PFSK-1 (cell line): ENCODE measurements around the gene FOLR2.

ENCODE experiments used
- FOXP2 ChIP-seq: optimal IDR thresholded peaks from 2 replicates; pipeline ENCODE3; 2011; ENCODE audit warnings: borderline replicate concordance, control low read depth, inconsistent platforms; ENCODE audit not compliant: insufficient read depth; ENCODE audit errors: extremely low read length, extremely low read depth
- POLR2AphosphoS5 ChIP-seq: IDR thresholded peaks from 2 replicates; pipeline ENCODE4 v1.6.1; 2012; ENCODE audit warnings: low read depth, mild to moderate bottlenecking, control low read depth, low read length, moderate library complexity
- SIN3A ChIP-seq: IDR thresholded peaks from 2 replicates; pipeline ENCODE4 v1.6.1; 2012; ENCODE audit warnings: mild to moderate bottlenecking, low read length, moderate library complexity, borderline replicate concordance; ENCODE audit not compliant: insufficient read depth
- TAF1 ChIP-seq: IDR thresholded peaks from 2 replicates; pipeline ENCODE4 v1.6.1; 2012; ENCODE audit warnings: low read length, control low read depth, borderline replicate concordance; ENCODE audit not compliant: insufficient read depth
- TF ChIP-seq, protein P1 (sequence below), 2 experiments: IDR thresholded peaks; 2 replicates each; pipeline versions ENCODE4 v1.6.1 to v1.8.0; 2011 to 2012; ENCODE audit warnings: low read depth in 2 of 2, low read length in 2 of 2, control low read depth in 1 of 2, inconsistent platforms in 1 of 2, mild to moderate bottlenecking in 1 of 2, moderate library complexity in 1 of 2; ENCODE audit not compliant: insufficient read depth in 1 of 2

Gene FOLR2

DNA sequence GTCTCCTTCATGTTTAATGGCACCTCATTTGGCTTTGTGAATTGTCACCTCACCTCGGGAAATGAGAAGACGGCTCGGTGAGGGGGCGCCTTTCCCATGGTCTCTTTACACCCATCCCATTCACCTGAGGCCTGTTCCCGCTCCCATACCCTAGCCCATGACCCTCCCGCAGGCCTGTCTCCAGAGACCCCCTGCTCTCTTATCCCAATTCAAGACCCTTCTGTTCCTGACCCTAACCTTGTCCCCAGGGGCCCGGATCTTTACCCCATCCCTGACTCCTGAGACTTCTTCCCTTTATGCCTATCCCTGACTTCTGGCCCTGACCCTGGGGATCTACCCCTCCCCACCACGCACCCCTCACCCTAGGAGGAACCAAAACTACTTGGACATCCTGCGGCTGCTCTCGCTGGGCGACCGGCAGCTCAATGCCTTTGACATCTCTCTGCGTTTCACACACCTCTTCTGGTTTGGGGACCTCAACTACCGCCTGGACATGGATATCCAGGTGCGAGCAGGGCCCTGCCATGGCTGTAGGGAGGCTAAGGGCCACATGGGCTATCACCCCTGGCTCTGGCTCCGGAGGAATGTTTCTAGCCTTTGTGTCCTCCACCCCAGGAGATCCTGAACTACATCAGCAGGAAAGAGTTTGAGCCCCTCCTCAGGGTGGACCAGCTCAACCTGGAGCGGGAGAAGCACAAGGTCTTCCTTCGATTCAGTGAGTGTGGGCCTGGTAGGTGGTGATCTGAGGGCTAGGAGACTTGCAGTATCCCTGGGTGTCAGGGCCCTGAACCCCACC, 15.9 kb downstream of the FOLR2 start:
- TF ChIP-seq, protein P1, sequence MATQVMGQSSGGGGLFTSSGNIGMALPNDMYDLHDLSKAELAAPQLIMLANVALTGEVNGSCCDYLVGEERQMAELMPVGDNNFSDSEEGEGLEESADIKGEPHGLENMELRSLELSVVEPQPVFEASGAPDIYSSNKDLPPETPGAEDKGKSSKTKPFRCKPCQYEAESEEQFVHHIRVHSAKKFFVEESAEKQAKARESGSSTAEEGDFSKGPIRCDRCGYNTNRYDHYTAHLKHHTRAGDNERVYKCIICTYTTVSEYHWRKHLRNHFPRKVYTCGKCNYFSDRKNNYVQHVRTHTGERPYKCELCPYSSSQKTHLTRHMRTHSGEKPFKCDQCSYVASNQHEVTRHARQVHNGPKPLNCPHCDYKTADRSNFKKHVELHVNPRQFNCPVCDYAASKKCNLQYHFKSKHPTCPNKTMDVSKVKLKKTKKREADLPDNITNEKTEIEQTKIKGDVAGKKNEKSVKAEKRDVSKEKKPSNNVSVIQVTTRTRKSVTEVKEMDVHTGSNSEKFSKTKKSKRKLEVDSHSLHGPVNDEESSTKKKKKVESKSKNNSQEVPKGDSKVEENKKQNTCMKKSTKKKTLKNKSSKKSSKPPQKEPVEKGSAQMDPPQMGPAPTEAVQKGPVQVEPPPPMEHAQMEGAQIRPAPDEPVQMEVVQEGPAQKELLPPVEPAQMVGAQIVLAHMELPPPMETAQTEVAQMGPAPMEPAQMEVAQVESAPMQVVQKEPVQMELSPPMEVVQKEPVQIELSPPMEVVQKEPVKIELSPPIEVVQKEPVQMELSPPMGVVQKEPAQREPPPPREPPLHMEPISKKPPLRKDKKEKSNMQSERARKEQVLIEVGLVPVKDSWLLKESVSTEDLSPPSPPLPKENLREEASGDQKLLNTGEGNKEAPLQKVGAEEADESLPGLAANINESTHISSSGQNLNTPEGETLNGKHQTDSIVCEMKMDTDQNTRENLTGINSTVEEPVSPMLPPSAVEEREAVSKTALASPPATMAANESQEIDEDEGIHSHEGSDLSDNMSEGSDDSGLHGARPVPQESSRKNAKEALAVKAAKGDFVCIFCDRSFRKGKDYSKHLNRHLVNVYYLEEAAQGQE (IDR thresholded peaks at IDR 0.05; ENCODE audit: insufficient read depth in 1 of 2, low read depth in 2 of 2, low read length in 2 of 2), result no peak
- TF ChIP-seq POLR2AphosphoS5 (no peak), TAF1 (no peak), SIN3A (no peak), FOXP2 (no peak)

DNA sequence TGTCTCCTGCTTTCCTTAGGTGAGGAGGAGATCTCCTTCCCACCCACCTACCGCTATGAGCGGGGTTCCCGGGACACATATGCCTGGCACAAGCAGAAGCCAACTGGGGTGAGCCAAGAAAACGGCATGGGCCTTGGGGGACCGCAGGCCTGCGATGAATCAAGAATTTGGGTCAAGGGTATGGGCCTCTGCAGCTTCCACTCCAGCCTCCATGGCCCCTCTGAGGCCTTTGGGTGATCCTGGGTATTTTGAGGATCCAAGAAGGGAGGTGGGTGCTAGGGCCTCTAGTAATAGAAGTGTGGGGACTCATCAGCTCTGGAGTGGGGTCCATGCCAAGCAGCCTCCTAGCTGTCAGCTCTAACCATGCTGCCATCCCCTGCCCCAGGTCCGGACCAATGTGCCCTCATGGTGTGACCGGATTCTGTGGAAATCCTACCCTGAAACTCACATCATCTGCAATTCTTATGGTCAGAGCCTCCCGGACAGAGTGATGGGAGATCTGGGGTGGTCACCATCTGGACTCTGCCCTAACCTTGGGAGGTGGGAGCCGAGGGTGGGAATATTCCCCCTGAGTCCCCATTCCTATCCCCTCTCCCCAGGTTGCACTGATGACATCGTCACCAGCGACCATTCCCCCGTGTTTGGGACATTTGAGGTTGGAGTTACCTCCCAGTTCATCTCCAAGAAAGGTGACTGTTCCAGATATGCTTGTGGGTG, 16.6 kb downstream of the FOLR2 start:
- TF ChIP-seq, protein P1 (IDR thresholded peaks at IDR 0.05; ENCODE audit: insufficient read depth in 1 of 2, low read depth in 2 of 2, low read length in 2 of 2), result no peak
- TF ChIP-seq TAF1 (no peak), POLR2AphosphoS5 (no peak), SIN3A (no peak), FOXP2 (no peak)

DNA sequence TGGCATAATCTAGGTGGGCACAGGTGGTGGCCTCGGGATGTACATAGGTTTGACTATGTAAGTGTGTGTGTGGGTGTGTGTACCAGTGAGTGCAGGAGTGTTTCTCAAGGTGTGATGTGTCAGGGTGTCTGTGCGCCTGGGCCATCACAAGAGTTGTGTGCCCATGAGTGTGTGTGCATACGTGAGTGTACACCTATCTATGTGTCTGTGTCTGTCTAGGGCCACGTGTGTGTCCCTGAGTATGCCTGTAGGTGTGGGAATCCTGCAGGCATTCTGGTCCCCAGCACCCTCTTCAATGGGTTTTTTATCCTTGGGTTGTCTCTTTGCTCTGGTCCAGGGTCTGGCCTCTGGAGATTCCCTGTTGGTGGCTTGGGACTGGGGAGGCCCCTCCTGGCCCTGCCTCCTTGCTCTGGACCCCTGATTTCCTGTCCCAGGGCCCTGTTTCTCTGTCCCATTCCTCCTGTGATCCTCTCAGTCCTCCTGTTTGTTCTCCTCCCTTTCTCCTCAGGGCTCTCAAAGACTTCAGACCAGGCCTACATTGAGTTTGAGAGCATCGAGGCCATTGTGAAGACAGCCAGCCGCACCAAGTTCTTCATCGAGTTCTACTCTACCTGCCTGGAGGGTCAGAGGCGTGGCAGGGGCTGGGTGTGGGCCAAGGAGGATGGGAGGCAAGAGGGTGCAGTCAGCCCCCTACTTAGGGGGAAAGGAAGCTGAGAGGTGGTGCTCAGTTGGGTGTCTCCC, 17.3 kb downstream of the FOLR2 start:
- TF ChIP-seq POLR2AphosphoS5 (no peak), SIN3A (no peak), FOXP2 (no peak), TAF1 (no peak)
- TF ChIP-seq, protein P1 (IDR thresholded peaks at IDR 0.05; ENCODE audit: insufficient read depth in 1 of 2, low read depth in 2 of 2, low read length in 2 of 2), result no peak

DNA sequence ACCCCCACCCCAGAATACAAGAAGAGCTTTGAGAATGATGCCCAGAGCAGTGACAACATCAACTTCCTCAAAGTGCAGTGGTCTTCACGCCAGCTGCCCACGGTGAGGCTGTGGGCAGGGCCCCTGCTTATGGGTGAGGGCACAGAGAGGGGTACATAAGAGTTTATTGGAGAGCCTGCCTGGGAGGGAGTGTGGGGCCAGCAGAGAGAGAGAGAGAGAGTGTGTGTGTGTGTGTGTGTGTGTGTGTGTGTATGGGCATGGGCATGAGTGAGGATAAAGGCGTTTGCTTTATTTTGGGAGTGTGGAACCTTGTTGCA, 17.9 kb downstream of the FOLR2 start:
- TF ChIP-seq SIN3A (no peak), POLR2AphosphoS5 (no peak), FOXP2 (no peak), TAF1 (no peak)
- TF ChIP-seq, protein P1 (IDR thresholded peaks at IDR 0.05; ENCODE audit: insufficient read depth in 1 of 2, low read depth in 2 of 2, low read length in 2 of 2), result no peak
